HAP-1 (cell line): ENCODE data around the gene GRK4.
A peak's percentile ranks its signal among the peaks of the same experiment; 100 is the strongest.
"Not testable (repeated sequence)": the region's sequence is repeated elsewhere in the genome, so short reads cannot be mapped to it uniquely, and the experiment has no call there.

ENCODE experiments used
- DNase-seq, 2 experiments: peaks; one replicate each; pipeline ENCODE4 v3.0.0-alpha.2; 2016 to 2020; ENCODE audit warnings: low spot score in 2 of 2
- H3K27me3 ChIP-seq: fragments of 250-450 bp; sonication (Bioruptor Pico); 2 replicates; pipeline ENCODE4 v1.5.1; 2020; ENCODE audit warnings: low read depth, mild to moderate bottlenecking, moderate library complexity
- H3K36me3 ChIP-seq: fragments of 250-450 bp; sonication (Bioruptor Pico); replicated peaks from 2 replicates; pipeline ENCODE4 v1.5.1; 2020; ENCODE audit warnings: mild to moderate bottlenecking
- H3K4me1 ChIP-seq: fragments of 250-450 bp; sonication (Bioruptor Pico); 2 replicates; pipeline ENCODE4 v1.5.1; 2020; ENCODE audit warnings: mild to moderate bottlenecking
- H3K4me3 ChIP-seq: fragments of 250-450 bp; sonication (Bioruptor Pico); 2 replicates; pipeline ENCODE4 v1.5.1; 2020; ENCODE audit warnings: mild to moderate bottlenecking, moderate library complexity
- H3K9me3 ChIP-seq: fragments of 250-450 bp; sonication (Bioruptor Pico); 2 replicates; pipeline ENCODE4 v1.5.1; 2020; ENCODE audit warnings: mild to moderate bottlenecking, moderate library complexity
- in situ Hi-C: fragments of 300-500 bp; cut with MboI; formaldehyde crosslinking; loops from 3 replicates; pipeline ENCODE4 v1.14.3; 2020; ENCODE audit warnings: low sequenced_read_pairs, inconsistent platforms, mixed read lengths

Gene GRK4

GRCh38 chr4:2934077-2934812 is 29.1 kb upstream of the GRK4 start:
- DNase-seq, result peak in 1 of 2 experiments; percentile 64
- Histone ChIP-seq H3K4me1 (peaks cover 21% of the 10 kb centered on the region), H3K36me3 (peaks cover 68% of the 10 kb centered on the region), H3K9me3 (no peaks in the 10 kb centered on the region), H3K27me3 (no peaks in the 10 kb centered on the region), H3K4me3 (peak overlapping the region; percentile 81)
- in situ Hi-C loops, result loop anchor here (10.0 kb wide), 1 partner anchor 169 kb away; no protein-coding TSS in a partner anchor

- in situ Hi-C loops, result loop anchor here (10.0 kb wide), 1 partner anchor 170 kb away; no protein-coding TSS in a partner anchor
- H3K9me3 ChIP-seq, result no peaks in the 10 kb centered on the region
- H3K4me3 ChIP-seq, result peak overlapping the region; percentile 81
- peaks cover 21% of the 10 kb centered on the region for H3K4me1 ChIP-seq
- no peaks in the 10 kb centered on the region for H3K27me3 ChIP-seq
- H3K36me3 ChIP-seq, result peaks cover 73% of the 10 kb centered on the region
- peak; percentile 62 to 97 for DNase-seq
Observed at GRCh38 chr4:2934813-2935761, 28.3 kb upstream of the GRK4 start.

- Histone ChIP-seq H3K4me3 (peak overlapping the region; percentile 81), H3K36me3 (peaks cover 73% of the 10 kb centered on the region), H3K27me3 (no peaks in the 10 kb centered on the region), H3K9me3 (no peaks in the 10 kb centered on the region), H3K4me1 (peaks cover 21% of the 10 kb centered on the region)
- in situ Hi-C loops, result loop anchor here (10.0 kb wide), 1 partner anchor 171 kb away; no protein-coding TSS in a partner anchor
- DNase-seq, result peak in 1 of 2 experiments; percentile 37
Observed at GRCh38 chr4:2935762-2936743, 27.3 kb upstream of the GRK4 start.

GRCh38 chr4:2936773-2937145 is 26.6 kb upstream of the GRK4 start:
- no peak overlapping the region for H3K4me3 ChIP-seq
- DNase-seq, result peak in 1 of 2 experiments; percentile 13
- no peaks in the 10 kb centered on the region for H3K27me3 ChIP-seq
- in situ Hi-C loops, result loop anchor here (10.0 kb wide), 1 partner anchor 172 kb away; no protein-coding TSS in a partner anchor
- H3K36me3 ChIP-seq, result peaks cover 73% of the 10 kb centered on the region
- H3K9me3 ChIP-seq, result no peaks in the 10 kb centered on the region
- H3K4me1 ChIP-seq, result peaks cover 21% of the 10 kb centered on the region

- peak in 1 of 2 experiments; percentile 34 for DNase-seq
- Histone ChIP-seq H3K4me1 (peaks cover 21% of the 10 kb centered on the region), H3K9me3 (no peaks in the 10 kb centered on the region), H3K36me3 (peaks cover 73% of the 10 kb centered on the region), H3K27me3 (no peaks in the 10 kb centered on the region), H3K4me3 (no peak overlapping the region)
- in situ Hi-C loops, result loop anchor here (10.0 kb wide), 1 partner anchor 173 kb away; no protein-coding TSS in a partner anchor
Observed at GRCh38 chr4:2937146-2937857, 26.1 kb upstream of the GRK4 start.

GRCh38 chr4:2937986-2938385 is 25.4 kb upstream of the GRK4 start:
- peaks cover 18% of the 10 kb centered on the region for H3K4me1 ChIP-seq
- peak in 1 of 2 experiments; percentile 16 for DNase-seq
- H3K9me3 ChIP-seq, result no peaks in the 10 kb centered on the region
- in situ Hi-C loops, result loop anchor here (10.0 kb wide), 1 partner anchor 173 kb away; no protein-coding TSS in a partner anchor
- H3K27me3 ChIP-seq, result no peaks in the 10 kb centered on the region
- no peak overlapping the region for H3K4me3 ChIP-seq
- peaks cover 73% of the 10 kb centered on the region for H3K36me3 ChIP-seq

GRCh38 chr4:2938411-2938810 is 25.0 kb upstream of the GRK4 start:
- H3K9me3 ChIP-seq, H3K27me3 ChIP-seq, H3K4me3 ChIP-seq, DNase-seq: not testable (repeated sequence)
- in situ Hi-C loops, result loop anchor here (10.0 kb wide), 1 partner anchor 174 kb away; no protein-coding TSS in a partner anchor
- Histone ChIP-seq H3K4me1 (peaks cover 13% of the 10 kb centered on the region), H3K36me3 (peaks cover 73% of the 10 kb centered on the region)

GRCh38 chr4:2938906-2939305 is 24.5 kb upstream of the GRK4 start:
- Histone ChIP-seq H3K4me1 (peaks cover 9% of the 10 kb centered on the region), H3K36me3 (peaks cover 77% of the 10 kb centered on the region), H3K9me3 (no peaks in the 10 kb centered on the region), H3K4me3 (no peak overlapping the region), H3K27me3 (no peaks in the 10 kb centered on the region)
- DNase-seq, result no peak
- in situ Hi-C loops, result loop anchor here (10.0 kb wide), 1 partner anchor 174 kb away; no protein-coding TSS in a partner anchor

- Histone ChIP-seq H3K4me1 (peaks cover 9% of the 10 kb centered on the region), H3K4me3 (no peak overlapping the region), H3K36me3 (peaks cover 84% of the 10 kb centered on the region), H3K9me3 (no peaks in the 10 kb centered on the region), H3K27me3 (no peaks in the 10 kb centered on the region)
- in situ Hi-C loops, result loop anchor here (10.0 kb wide), 1 partner anchor 175 kb away; no protein-coding TSS in a partner anchor
- peak in 1 of 2 experiments; percentile 9 for DNase-seq
Observed at GRCh38 chr4:2939383-2940243, 23.8 kb upstream of the GRK4 start.

GRCh38 chr4:2940267-2941137 is 22.9 kb upstream of the GRK4 start:
- H3K27me3 ChIP-seq, result no peaks in the 10 kb centered on the region
- peak in 1 of 2 experiments; percentile 9 for DNase-seq
- no peak overlapping the region for H3K4me3 ChIP-seq
- H3K36me3 ChIP-seq, result peaks cover 91% of the 10 kb centered on the region
- no peaks in the 10 kb centered on the region for H3K9me3 ChIP-seq
- in situ Hi-C loops, result no loop called here
- peaks cover 9% of the 10 kb centered on the region for H3K4me1 ChIP-seq
